ENCODE results near the gene REG4. TPM values are rescaled to one million over a fixed set of nuclear protein-coding genes. Genes with fewer than 3 reads are reported as not detected.

Gene REG4
- total and polyA plus RNA-seq, 2 experiments from 2014 or later, result 106 to 111 TPM

- H3K79me2 ChIP-seq, result no peaks in the 10 kb centered on the region
- 93% methylated on average over 2 of the region's 2 CpGs for WGBS (ENCODE audit: low lambda C conversion rate, missing lambda C conversion rate)
- DNase-seq (ENCODE audit: low spot score), result no peak
- TF ChIP-seq EZH2phosphoT487 (IDR thresholded peaks at IDR 0.05; ENCODE audit: low read depth, severe bottlenecking, unreplicated experiment), result no peak
- no peak for TF ChIP-seq EZH2 (IDR thresholded peaks at IDR 0.05; ENCODE audit: borderline replicate concordance)
- no peak for TF ChIP-seq CTCF (IDR thresholded peaks at IDR 0.05; ENCODE audit: poor library complexity)
- no peak overlapping the region for H3K4me3 ChIP-seq
- H3K36me3 ChIP-seq (replicated peaks; ENCODE audit: insufficient read depth, low read depth), result no peaks in the 10 kb centered on the region
- H3K27me3 ChIP-seq, result no peaks in the 10 kb centered on the region
- no peaks in the 10 kb centered on the region for H3K9me2 ChIP-seq (replicated peaks; ENCODE audit: insufficient read depth)
- H4K20me1 ChIP-seq (ENCODE audit: insufficient read depth, poor library complexity, severe bottlenecking), result no peaks in the 10 kb centered on the region
- H2AFZ ChIP-seq, result no peak overlapping the region
- no peak overlapping the region for H3K4me2 ChIP-seq
- peaks cover 4% of the 10 kb centered on the region for H3K4me1 ChIP-seq (ENCODE audit: insufficient read depth)
- H3K27ac ChIP-seq, result peak overlapping the region; percentile 45
- H3K9me3 ChIP-seq (ENCODE audit: low read depth), result no peaks in the 10 kb centered on the region
Observed at GRCh38 chr1:119811985-119812557, 811 bp upstream of the REG4 start.

GRCh38 chr1:119808972-119809550 is 2.2 kb downstream of the REG4 start:
- Histone ChIP-seq H3K9me3 (ENCODE audit: low read depth) (no peaks in the 10 kb centered on the region), H3K9me2 (replicated peaks; ENCODE audit: insufficient read depth) (no peaks in the 10 kb centered on the region), H2AFZ (peak overlapping the region; percentile 33), H3K4me1 (ENCODE audit: insufficient read depth) (no peaks in the 10 kb centered on the region), H3K4me3 (no peak overlapping the region), H3K79me2 (no peaks in the 10 kb centered on the region), H3K4me2 (peak overlapping the region; percentile 57), H3K36me3 (replicated peaks; ENCODE audit: insufficient read depth, low read depth) (no peaks in the 10 kb centered on the region), H3K27me3 (no peaks in the 10 kb centered on the region), H3K27ac (no peak overlapping the region), H4K20me1 (ENCODE audit: insufficient read depth, poor library complexity, severe bottlenecking) (no peaks in the 10 kb centered on the region)
- no peak for TF ChIP-seq EZH2phosphoT487 (IDR thresholded peaks at IDR 0.05; ENCODE audit: low read depth, severe bottlenecking, unreplicated experiment)
- peak; percentile 91 for TF ChIP-seq CTCF (IDR thresholded peaks at IDR 0.05; ENCODE audit: poor library complexity)
- peak; percentile 89 for DNase-seq (ENCODE audit: low spot score)
- WGBS (ENCODE audit: low lambda C conversion rate, missing lambda C conversion rate), result 5% methylated on average over 6 of the region's 6 CpGs

GRCh38 chr1:119808491-119808890 is 2.8 kb downstream of the REG4 start:
- no peak overlapping the region for H3K4me3 ChIP-seq
- no peaks in the 10 kb centered on the region for H3K27me3 ChIP-seq
- no peaks in the 10 kb centered on the region for H3K36me3 ChIP-seq (replicated peaks; ENCODE audit: insufficient read depth, low read depth)
- no peak overlapping the region for H3K4me2 ChIP-seq
- no peaks in the 10 kb centered on the region for H4K20me1 ChIP-seq (ENCODE audit: insufficient read depth, poor library complexity, severe bottlenecking)
- H3K27ac ChIP-seq, result no peak overlapping the region
- no peaks in the 10 kb centered on the region for H3K79me2 ChIP-seq
- H3K9me3 ChIP-seq (ENCODE audit: low read depth), result no peaks in the 10 kb centered on the region
- WGBS (ENCODE audit: low lambda C conversion rate, missing lambda C conversion rate), result 50% methylated on average over 3 of the region's 3 CpGs
- no peak for TF ChIP-seq CTCF (IDR thresholded peaks at IDR 0.05; ENCODE audit: poor library complexity)
- TF ChIP-seq EZH2 (IDR thresholded peaks at IDR 0.05; ENCODE audit: borderline replicate concordance), result no peak
- TF ChIP-seq EZH2phosphoT487 (IDR thresholded peaks at IDR 0.05; ENCODE audit: low read depth, severe bottlenecking, unreplicated experiment), result no peak
- DNase-seq (ENCODE audit: low spot score), result no peak
- H3K9me2 ChIP-seq (replicated peaks; ENCODE audit: insufficient read depth), result no peaks in the 10 kb centered on the region
- H3K4me1 ChIP-seq (ENCODE audit: insufficient read depth), result no peaks in the 10 kb centered on the region
- H2AFZ ChIP-seq, result no peak overlapping the region
